ENCODE measurements around the gene CAMTA2.
"Not testable (repeated sequence)": the region's sequence is repeated elsewhere in the genome, so short reads cannot be mapped to it uniquely, and the experiment has no call there.

Gene CAMTA2

DNA sequence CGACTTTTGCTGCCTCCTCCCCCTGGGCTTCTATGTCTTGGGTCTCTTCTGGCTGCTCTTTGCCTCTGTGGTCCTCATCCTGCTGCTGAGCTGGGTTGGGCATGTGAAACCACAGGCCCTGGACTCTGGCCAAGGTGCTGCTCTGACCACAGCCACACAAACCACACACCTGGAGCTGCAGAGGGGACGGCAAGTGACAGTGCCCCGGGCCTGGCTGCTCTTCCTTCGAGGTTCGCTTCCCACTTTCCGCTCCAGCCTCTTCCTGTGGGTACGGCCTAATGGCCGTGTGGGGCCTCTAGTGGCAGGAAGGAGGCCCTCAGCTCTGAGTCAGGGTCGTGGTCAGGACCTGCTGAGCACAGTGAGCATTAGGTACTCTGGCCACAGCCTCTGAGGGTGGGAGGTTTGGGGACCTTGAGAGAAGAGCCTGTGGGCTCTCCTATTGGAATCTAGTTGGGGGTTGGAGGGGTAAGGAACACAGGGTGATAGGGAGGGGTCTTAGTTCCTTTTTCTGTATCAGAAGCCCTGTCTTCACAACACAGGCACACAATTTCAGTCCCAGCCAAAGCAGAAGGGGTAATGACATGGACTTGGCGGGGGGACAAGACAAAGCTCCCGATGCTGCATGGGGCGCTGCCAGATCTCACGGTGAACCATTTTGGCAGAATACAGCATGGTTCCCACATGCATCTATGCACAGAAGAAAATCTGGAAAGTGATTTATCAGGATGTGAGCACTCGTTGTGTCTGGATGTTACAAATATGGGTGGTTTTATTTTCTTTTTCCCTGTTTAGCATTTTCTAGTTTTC lies 53.1 kb downstream of the CAMTA2 start:
- Histone ChIP-seq H3K9ac (ENCODE audit: low read depth, low read length) (peak overlapping the region; percentile 32), H3K9me3 (replicated peaks; ENCODE audit: low read length) (no peaks in the 10 kb centered on the region), H3K36me3 (ENCODE audit: insufficient read depth, low read length) (peaks cover 21% of the 10 kb centered on the region), H3K27me3 (ENCODE audit: control insufficient read depth, insufficient read depth, low read length) (no peaks in the 10 kb centered on the region), H3K4me3 (ENCODE audit: low read length) (no peak overlapping the region), H3K4me1 (ENCODE audit: control insufficient read depth, insufficient read depth, low read length) (peaks cover 21% of the 10 kb centered on the region), H3K4me2 (ENCODE audit: low read length) (peak overlapping the region; percentile 37)

DNA sequence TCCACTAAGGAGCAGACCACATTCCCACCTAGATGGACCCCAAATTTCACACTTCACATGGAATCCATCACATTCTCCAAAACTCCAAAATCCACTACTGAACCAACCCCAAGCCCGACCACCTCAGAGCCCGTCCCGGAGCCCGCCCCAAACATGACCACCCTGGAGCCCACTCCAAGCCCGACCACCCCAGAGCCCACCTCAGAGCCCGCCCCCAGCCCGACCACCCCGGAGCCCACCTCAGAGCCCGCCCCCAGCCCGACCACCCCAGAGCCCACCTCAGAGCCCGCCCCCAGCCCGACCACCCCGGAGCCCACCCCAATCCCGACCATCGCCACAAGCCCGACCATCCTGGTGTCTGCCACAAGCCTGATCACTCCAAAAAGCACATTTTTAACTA lies 53.8 kb downstream of the CAMTA2 start:
- H3K27me3 ChIP-seq (ENCODE audit: control insufficient read depth, insufficient read depth, low read length) = no peaks in the 10 kb centered on the region
- H3K4me3 ChIP-seq (ENCODE audit: low read length) = no peak overlapping the region
- H3K9me3 ChIP-seq (replicated peaks; ENCODE audit: low read length) = no peaks in the 10 kb centered on the region
- peak overlapping the region; percentile 32 for H3K9ac ChIP-seq (ENCODE audit: low read depth, low read length)
- peaks cover 14% of the 10 kb centered on the region for H3K4me1 ChIP-seq (ENCODE audit: control insufficient read depth, insufficient read depth, low read length)
- peaks cover 21% of the 10 kb centered on the region for H3K36me3 ChIP-seq (ENCODE audit: insufficient read depth, low read length)
- H3K4me2 ChIP-seq (ENCODE audit: low read length) = peak overlapping the region; percentile 37

GRCh38 chr17:4932756-4933155 lies 54.7 kb downstream of the CAMTA2 start:
- no peak overlapping the region for H3K9ac ChIP-seq (ENCODE audit: low read depth, low read length)
- H3K9me3 ChIP-seq (replicated peaks; ENCODE audit: low read length) = no peaks in the 10 kb centered on the region
- peaks cover 15% of the 10 kb centered on the region for H3K36me3 ChIP-seq (ENCODE audit: insufficient read depth, low read length)
- no peak overlapping the region for H3K4me2 ChIP-seq (ENCODE audit: low read length)
- H3K4me1 ChIP-seq (ENCODE audit: control insufficient read depth, insufficient read depth, low read length) = peaks cover 8% of the 10 kb centered on the region
- no peaks in the 10 kb centered on the region for H3K27me3 ChIP-seq (ENCODE audit: control insufficient read depth, insufficient read depth, low read length)
- H3K4me3 ChIP-seq (ENCODE audit: low read length) = no peak overlapping the region

DNA sequence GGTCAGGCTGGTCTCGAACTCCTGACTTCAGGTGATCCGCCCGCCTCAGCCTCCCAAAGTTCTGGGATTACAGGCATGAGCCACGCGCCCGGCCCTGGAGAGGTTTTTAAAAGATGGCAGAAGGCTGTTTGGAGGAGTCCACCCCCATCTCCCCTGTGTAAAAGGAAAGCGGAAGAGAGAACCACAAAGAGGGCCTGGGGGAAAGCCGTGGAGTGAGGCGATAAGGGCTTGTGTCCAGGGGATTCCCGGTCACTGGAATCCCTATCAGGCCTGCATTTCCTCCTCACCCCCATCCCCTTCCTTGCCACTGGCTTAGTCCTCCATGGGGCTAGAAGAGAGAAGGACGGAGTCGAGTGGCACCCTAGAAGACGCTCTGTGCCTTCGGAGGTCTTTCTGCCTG lies 55.5 kb downstream of the CAMTA2 start, which contains the start of gene GP1BA:
Gene GP1BA (plus strand): TSS at position 315 of the 400 bp plus-strand sequence. CDS start 328 bp downstream, outside the sequence.
- Histone ChIP-seq H3K4me1 (ENCODE audit: control insufficient read depth, insufficient read depth, low read length) (peaks cover 8% of the 10 kb centered on the region), H3K9me3 (replicated peaks; ENCODE audit: low read length) (no peaks in the 10 kb centered on the region), H3K4me2 (ENCODE audit: low read length) (no peak within 1 kb of the TSS), H3K9ac (ENCODE audit: low read depth, low read length) (no peak within 1 kb of the TSS), H3K36me3 (ENCODE audit: insufficient read depth, low read length) (peaks cover 8% of the 10 kb centered on the region), H3K27me3 (ENCODE audit: control insufficient read depth, insufficient read depth, low read length) (no peaks in the 10 kb centered on the region), H3K4me3 (ENCODE audit: low read length) (no peak within 1 kb of the TSS)

- H3K9me3 ChIP-seq (replicated peaks; ENCODE audit: low read length) = no peaks in the 10 kb centered on the region
- peaks cover 3% of the 10 kb centered on the region for H3K36me3 ChIP-seq (ENCODE audit: insufficient read depth, low read length)
- peaks cover under 1% of the 10 kb centered on the region for H3K4me1 ChIP-seq (ENCODE audit: control insufficient read depth, insufficient read depth, low read length)
- no peak overlapping the region for H3K9ac ChIP-seq (ENCODE audit: low read depth, low read length)
- no peak overlapping the region for H3K4me3 ChIP-seq (ENCODE audit: low read length)
- no peak overlapping the region for H3K4me2 ChIP-seq (ENCODE audit: low read length)
- no peaks in the 10 kb centered on the region for H3K27me3 ChIP-seq (ENCODE audit: control insufficient read depth, insufficient read depth, low read length)
Observed at GRCh38 chr17:4928881-4929280, 58.6 kb downstream of the CAMTA2 start.

GRCh38 chr17:4926577-4927335 lies 60.7 kb downstream of the CAMTA2 start:
- not testable (repeated sequence) for H3K27me3 ChIP-seq (ENCODE audit: control insufficient read depth, insufficient read depth, low read length)

DNA sequence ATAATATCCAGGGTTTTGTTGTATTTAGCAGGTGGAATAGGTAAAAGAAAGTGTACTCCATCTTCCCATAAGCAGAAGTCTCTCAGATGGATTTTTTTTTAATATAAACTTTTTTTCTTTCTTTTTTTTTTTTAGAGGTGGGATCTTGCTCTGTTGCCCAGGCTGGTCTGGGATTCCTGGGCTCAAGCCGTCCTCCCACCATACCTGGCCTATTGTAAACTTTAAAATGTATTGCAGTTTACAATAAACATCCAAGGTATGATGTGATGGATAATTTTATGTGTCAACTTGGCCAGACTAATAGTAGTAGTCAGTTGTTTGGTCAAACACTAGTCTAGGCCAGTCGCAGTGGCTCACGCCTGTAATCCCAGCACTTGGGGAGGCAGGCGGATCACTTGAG lies 66.2 kb downstream of the CAMTA2 start:
- H3K9me3 ChIP-seq (replicated peaks; ENCODE audit: low read length) = no peaks in the 10 kb centered on the region
- H3K4me3 ChIP-seq (ENCODE audit: low read length) = no peak overlapping the region
- no peak overlapping the region for H3K9ac ChIP-seq (ENCODE audit: low read depth, low read length)
- H3K4me2 ChIP-seq (ENCODE audit: low read length) = no peak overlapping the region
- H3K27me3 ChIP-seq (ENCODE audit: control insufficient read depth, insufficient read depth, low read length) = no peaks in the 10 kb centered on the region
- H3K36me3 ChIP-seq (ENCODE audit: insufficient read depth, low read length) = no peaks in the 10 kb centered on the region
- H3K4me1 ChIP-seq (ENCODE audit: control insufficient read depth, insufficient read depth, low read length) = peaks cover 8% of the 10 kb centered on the region

More at GRCh38 chr17:4926577-4927335, 60.7 kb downstream of the CAMTA2 start:
- not testable (repeated sequence) for H3K9me3 ChIP-seq (replicated peaks; ENCODE audit: low read length); H3K36me3 ChIP-seq (ENCODE audit: insufficient read depth, low read length); H3K4me1 ChIP-seq (ENCODE audit: control insufficient read depth, insufficient read depth, low read length); H3K4me2 ChIP-seq (ENCODE audit: low read length); H3K4me3 ChIP-seq (ENCODE audit: low read length); H3K9ac ChIP-seq (ENCODE audit: low read depth, low read length)

DNA sequence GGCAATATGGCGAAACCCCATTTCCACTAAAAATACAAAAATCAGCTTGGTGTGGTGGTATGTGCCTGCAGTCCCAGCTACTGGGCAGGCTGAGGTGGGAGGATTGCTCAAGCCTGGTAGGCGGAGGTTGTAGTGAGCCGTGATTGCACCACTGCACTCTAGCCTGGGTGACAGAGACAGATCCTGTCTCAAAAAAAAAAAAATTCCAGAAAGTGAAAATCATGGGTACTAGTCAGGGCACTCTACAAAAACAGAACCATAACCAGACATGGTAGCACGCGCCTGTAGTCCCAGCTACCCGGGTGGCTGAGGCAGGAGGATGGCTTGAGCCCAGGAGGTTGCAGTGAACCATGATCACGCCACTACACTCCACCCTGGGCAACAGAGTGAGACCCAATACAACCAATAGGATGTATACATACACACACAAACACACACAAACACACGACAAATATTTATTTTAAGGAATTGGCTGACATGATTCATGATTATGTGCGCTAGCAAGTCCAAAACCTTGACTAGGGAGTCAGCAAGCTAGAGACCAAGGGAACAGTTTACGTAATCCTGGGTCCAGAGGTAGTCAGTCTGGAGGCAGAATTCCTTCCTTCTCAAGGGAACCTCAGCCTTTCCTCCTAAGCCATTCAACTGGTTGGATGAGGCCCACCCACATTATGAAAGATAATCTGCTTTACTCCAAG lies 67.0 kb downstream of the CAMTA2 start:
- Histone ChIP-seq H3K9ac (ENCODE audit: low read depth, low read length) (no peak overlapping the region), H3K4me2 (ENCODE audit: low read length) (no peak overlapping the region), H3K36me3 (ENCODE audit: insufficient read depth, low read length) (no peaks in the 10 kb centered on the region), H3K9me3 (replicated peaks; ENCODE audit: low read length) (no peaks in the 10 kb centered on the region), H3K4me3 (ENCODE audit: low read length) (no peak overlapping the region), H3K27me3 (ENCODE audit: control insufficient read depth, insufficient read depth, low read length) (no peaks in the 10 kb centered on the region), H3K4me1 (ENCODE audit: control insufficient read depth, insufficient read depth, low read length) (peaks cover 8% of the 10 kb centered on the region)

- no peaks in the 10 kb centered on the region for H3K27me3 ChIP-seq (ENCODE audit: control insufficient read depth, insufficient read depth, low read length)
Observed at GRCh38 chr17:4919511-4920047, 67.9 kb downstream of the CAMTA2 start.

More at GRCh38 chr17:4919511-4920047, 67.9 kb downstream of the CAMTA2 start:
- Histone ChIP-seq H3K4me2 (ENCODE audit: low read length) (no peak overlapping the region), H3K9me3 (replicated peaks; ENCODE audit: low read length) (no peaks in the 10 kb centered on the region), H3K9ac (ENCODE audit: low read depth, low read length) (no peak overlapping the region), H3K36me3 (ENCODE audit: insufficient read depth, low read length) (no peaks in the 10 kb centered on the region), H3K4me3 (ENCODE audit: low read length) (no peak overlapping the region), H3K4me1 (ENCODE audit: control insufficient read depth, insufficient read depth, low read length) (peaks cover 8% of the 10 kb centered on the region)

Measured in skeletal muscle satellite cell (primary cell).